CD4-positive, alpha-beta T cell treated with Interleukin-17A for 1 hour (primary cell): ENCODE measurements around the gene SERPINB6.
"Not testable (repeated sequence)": the region's sequence is repeated elsewhere in the genome, so short reads cannot be mapped to it uniquely, and the experiment has no call there.

Experiments used
- DNase-seq: peaks from one replicate; pipeline ENCODE4 v3.0.0-alpha.2; 2020

SERPINB6 gene

DNA sequence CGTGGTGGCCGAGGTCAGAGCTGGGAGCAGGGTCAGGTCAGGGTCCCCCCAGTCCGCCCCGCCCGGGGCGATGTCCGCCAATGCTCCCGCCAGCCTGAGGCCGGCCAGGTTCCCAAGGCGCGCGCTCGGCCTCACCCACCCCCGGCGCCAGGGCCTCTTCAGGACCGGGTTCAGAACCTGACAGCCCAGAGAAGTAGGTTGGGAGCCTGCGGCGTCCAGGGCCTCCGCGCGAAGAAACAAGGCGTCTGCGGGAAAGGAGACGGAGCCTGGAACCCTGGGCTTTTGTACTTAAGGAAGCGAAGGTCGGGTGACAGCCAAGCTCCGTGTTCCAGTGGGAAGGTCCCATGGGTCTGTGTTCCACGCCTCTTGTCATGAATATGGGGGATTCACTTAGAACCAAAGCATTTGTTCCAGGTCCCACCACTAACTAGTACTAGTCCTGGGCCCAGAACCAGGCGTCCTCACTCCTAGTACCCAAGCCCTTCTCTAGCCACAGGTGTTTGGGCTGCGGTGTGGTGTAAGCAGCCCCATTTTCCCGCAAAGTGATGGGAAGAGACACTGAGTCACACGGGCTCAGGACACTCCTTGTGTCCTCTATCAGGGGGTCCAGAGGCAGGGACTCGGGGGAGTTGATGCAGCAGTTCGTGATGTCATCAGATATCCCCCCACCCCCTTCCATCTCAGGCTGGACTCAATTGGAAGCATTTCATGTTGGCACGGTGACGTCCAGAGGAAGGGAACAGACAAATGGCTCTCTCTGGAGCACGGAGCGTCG is 67.8 kb downstream of the SERPINB6 start:
- not testable (repeated sequence) for DNase-seq

DNA sequence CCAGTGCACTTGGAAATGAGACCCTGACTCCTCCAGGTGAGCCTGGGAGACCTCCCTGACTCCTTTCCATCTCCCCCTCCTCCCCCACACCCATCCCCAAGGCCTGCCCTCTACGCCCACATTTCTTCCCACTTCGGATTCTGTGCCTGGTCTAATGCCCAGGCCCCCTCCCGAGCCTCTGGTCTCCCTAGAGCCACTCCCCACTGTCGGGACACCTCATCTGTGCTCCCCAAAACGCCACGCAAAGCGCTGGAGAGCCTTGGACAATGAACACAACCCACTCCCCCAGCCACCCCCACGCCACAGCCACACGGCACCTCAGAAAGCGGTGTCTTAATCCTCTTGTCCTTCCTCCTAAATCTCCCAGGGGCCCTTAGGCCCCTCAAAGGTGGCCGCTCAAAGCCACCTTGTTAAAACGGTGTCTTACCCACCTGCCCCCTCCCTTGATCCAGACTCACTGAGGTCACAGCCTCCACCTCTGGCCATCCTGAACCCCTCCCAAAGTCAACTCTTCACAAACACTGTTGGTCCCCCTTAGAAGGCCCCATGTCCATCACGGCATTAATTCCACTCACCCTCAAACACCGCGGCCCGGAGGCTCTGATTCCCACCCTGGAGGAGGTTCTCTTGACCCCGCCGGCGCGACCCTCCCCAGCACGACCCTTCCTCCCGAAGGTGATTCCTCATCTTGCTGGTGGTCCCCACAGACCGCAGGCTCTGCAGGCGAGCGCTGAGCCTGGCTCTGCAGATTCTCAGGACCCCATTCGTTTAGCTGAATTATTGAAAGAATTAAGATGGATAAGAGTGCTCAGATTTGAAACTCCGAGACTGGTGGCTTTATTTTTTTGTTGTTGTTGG is 69.5 kb downstream of the SERPINB6 start:
- not testable (repeated sequence) for DNase-seq

DNA sequence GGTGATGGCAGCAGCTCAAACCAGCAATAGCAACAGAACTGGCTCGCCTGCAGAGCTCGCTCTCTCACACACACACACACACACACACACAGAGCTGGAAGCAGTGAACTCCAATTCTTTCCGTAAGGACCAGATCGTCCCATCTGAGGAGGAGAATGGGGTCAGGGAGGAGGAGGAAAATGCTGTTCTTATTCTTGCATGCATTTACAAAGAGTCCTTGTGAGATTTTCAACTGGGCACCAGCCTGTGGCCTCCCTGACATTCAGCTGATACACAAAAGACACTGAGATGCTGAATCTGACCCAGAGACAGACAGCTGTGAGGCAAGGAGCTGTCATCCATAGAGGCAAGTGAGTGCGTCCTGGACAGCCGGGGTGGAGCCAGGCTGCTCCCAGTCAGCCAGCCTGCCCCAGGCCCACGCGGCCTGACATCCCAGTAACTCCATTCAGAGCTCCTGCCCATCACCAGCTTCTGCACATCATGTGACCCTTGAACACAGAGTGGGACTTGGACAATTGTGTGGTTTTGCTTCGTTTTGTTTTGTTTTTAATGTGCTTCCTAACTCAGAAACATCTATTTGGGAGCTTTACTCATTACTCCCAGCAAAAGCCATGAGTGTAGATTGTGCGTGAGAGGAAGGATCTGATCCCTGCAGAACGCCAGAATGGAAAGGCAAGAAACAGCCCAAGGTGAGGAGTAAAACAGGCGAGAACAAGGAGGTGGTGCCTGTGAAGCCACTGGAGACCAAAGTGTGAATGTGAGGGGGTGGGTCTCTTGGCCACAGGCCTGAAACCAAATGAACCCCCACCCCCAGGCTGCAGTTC is 70.3 kb downstream of the SERPINB6 start:
- no peak for DNase-seq

DNA sequence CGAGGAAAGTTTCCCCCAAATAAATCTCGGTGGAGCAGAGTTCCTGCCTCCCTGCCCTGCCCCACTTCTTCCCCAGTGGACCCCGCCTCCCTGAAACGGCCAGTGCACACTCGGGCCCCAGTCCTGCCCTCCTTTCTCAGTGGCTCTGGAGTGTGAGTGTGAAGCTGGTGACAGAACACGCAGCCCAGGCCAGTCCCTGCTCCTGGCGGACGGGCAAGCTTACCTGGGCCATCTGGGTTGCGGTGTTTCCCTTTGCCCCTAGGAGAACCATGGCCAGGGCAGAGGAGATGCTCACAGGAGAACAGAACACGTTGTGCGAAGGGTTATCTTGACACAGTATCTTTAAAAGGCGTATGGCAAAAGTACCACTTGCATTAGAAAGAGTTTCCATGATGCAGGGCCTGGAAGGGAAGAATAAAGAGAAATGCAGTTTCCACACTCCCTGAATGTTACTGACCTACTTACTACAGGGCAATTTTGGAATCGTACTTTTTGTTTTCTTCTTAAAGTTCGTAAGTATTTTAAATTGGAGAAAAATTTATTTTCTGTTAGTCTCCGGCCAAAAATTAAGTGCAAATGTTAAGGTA is 71.1 kb downstream of the SERPINB6 start:
- DNase-seq = no peak

DNA sequence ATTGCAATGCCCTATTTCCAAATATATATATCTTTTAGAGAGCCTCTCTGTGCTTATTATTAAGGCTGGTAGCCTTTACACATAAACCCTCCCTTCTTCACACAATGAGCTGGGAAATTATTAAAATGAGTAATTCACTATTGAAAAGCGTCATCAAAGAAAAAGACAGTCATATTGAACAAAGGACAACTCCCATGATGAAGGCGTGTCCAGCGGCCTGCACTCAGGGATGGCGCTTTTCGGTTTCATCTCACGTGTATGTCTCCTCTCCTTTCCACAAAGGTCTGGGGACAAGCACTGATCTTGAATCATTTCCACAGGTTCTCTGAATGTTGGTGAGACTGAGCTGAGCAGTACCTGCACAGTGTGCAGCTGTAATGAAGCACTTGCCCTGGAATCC is 71.8 kb downstream of the SERPINB6 start:
- DNase-seq = no peak
